DND-41 (cell line): ENCODE results near the gene MYOCOS.

ENCODE experiments used
- ATAC-seq: fragments of 200-7000 bp; cut with Tn5 transposase; 3 replicates; pipeline ENCODE4 v1.9.1; 2021; ENCODE audit warnings: low read depth; ENCODE audit not compliant: insufficient read depth
- DNase-seq: peaks from one replicate; pipeline ENCODE4 v3.0.0-alpha.2; 2020
- H2AFZ ChIP-seq: 2 replicates; pipeline ENCODE4 v1.6.0; 2012; ENCODE audit warnings: low read depth, low read length
- H3K27ac ChIP-seq: 2 replicates; pipeline ENCODE4 v1.5.1; 2012; ENCODE audit warnings: low read length, inconsistent platforms
- H3K27me3 ChIP-seq: fragments of 200-600 bp; sonication (generic); 2 replicates; pipeline ENCODE4 v1.6.0; 2012; ENCODE audit warnings: low read length, mild to moderate bottlenecking, inconsistent platforms; ENCODE audit not compliant: insufficient read depth, poor library complexity
- H3K36me3 ChIP-seq: 2 replicates; pipeline ENCODE4 v1.5.1; 2012; ENCODE audit warnings: low read length, inconsistent platforms; ENCODE audit not compliant: insufficient read depth
- H3K4me1 ChIP-seq: 2 replicates; pipeline ENCODE4 v1.5.1; 2012; ENCODE audit warnings: mild to moderate bottlenecking, low read length; ENCODE audit not compliant: insufficient read depth
- H3K4me2 ChIP-seq: 2 replicates; pipeline ENCODE4 v1.6.0; 2012; ENCODE audit warnings: mild to moderate bottlenecking, moderate library complexity, low read length, inconsistent platforms; ENCODE audit not compliant: insufficient read depth
- H3K4me3 ChIP-seq, 2 experiments: fragments of 200-600 bp in 1 of 2; shearing (Covaris generic) in 1 of 2; 2 replicates each; pipeline ENCODE4 v1.5.1; 2012 to 2016; ENCODE audit warnings: inconsistent platforms in 2 of 2, low read length in 2 of 2, mild to moderate bottlenecking in 2 of 2, low read depth in 1 of 2, moderate library complexity in 1 of 2
- H3K79me2 ChIP-seq: 2 replicates; pipeline ENCODE4 v1.6.0; 2012; ENCODE audit warnings: low read length, inconsistent platforms; ENCODE audit not compliant: insufficient read depth
- H3K9ac ChIP-seq: 2 replicates; pipeline ENCODE4 v1.6.0; 2012; ENCODE audit warnings: low read depth, mild to moderate bottlenecking, inconsistent platforms, low read length, moderate library complexity
- H3K9me3 ChIP-seq: 2 replicates; pipeline ENCODE4 v1.5.1; 2012; ENCODE audit warnings: low read length, moderate library complexity, mild to moderate bottlenecking, inconsistent platforms; ENCODE audit not compliant: insufficient read depth, severe bottlenecking
- H4K20me1 ChIP-seq: 2 replicates; pipeline ENCODE4 v1.6.0; 2012; ENCODE audit warnings: low read length; ENCODE audit not compliant: insufficient read depth
- EZH2 ChIP-seq: IDR thresholded peaks from 3 replicates; pipeline ENCODE4 v1.6.1; 2012; ENCODE audit warnings: borderline replicate concordance, low read depth, mild to moderate bottlenecking, moderate library complexity, low read length, inconsistent platforms; ENCODE audit not compliant: severe bottlenecking
- TF ChIP-seq, protein P1 (sequence below): IDR thresholded peaks from 2 replicates; pipeline ENCODE4 v1.5.1; 2012; ENCODE audit warnings: borderline replicate concordance, low read length, moderate library complexity, mild to moderate bottlenecking; ENCODE audit not compliant: poor library complexity, severe bottlenecking; ENCODE audit errors: extremely low read depth

Gene MYOCOS

DNA sequence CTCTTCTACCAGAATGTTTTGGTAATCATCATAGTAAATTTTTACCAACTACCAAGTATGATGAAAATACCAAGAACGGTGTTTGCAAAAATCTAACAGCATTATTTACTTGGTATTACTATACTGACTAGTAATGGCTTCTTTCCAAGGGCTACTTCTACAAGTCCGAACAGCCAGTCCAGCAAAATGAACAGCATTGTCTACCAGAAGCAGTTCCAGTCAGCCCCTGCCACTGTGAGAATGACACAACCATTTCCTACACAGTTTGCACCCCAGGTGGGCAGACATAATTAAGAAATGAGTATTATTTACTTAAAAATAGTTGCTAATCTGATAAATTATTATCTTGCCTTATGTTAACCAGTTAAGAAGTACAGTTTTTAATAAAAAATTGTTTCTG, 33.8 kb upstream of the MYOCOS start:
- TF ChIP-seq, protein P1, sequence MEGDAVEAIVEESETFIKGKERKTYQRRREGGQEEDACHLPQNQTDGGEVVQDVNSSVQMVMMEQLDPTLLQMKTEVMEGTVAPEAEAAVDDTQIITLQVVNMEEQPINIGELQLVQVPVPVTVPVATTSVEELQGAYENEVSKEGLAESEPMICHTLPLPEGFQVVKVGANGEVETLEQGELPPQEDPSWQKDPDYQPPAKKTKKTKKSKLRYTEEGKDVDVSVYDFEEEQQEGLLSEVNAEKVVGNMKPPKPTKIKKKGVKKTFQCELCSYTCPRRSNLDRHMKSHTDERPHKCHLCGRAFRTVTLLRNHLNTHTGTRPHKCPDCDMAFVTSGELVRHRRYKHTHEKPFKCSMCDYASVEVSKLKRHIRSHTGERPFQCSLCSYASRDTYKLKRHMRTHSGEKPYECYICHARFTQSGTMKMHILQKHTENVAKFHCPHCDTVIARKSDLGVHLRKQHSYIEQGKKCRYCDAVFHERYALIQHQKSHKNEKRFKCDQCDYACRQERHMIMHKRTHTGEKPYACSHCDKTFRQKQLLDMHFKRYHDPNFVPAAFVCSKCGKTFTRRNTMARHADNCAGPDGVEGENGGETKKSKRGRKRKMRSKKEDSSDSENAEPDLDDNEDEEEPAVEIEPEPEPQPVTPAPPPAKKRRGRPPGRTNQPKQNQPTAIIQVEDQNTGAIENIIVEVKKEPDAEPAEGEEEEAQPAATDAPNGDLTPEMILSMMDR: no peak
- TF ChIP-seq EZH2: no peak
- H3K4me1 ChIP-seq: no peaks in the 10 kb centered on the region

DNA sequence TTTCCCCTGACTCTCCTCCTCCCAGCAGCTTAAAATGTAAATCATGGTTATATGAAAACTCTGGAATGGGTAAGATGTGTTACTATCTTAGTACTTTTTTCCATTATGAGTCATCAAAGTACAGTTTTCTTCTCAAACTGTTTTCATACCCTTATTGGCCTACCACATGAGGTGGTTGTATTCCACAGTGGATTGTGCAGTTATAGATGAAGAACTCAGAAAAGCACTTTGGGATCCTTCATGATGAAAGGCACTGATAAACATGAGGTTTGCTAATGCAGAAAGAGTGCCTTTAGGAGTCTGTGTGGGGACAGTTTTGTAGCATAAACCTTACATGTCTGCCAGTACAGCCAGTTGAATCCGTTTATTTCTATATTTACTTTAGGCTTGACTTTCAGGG, 32.0 kb upstream of the MYOCOS start:
- Histone ChIP-seq H3K27ac (no peak overlapping the region), H3K36me3 (peaks cover 80% of the 10 kb centered on the region)
- ATAC-seq: no peak

More for the DNA sequence above, 33.8 kb upstream of the MYOCOS start:
- no peak for ATAC-seq
- H3K9ac ChIP-seq: no peak overlapping the region
- no peak for DNase-seq
- no peak overlapping the region for H2AFZ ChIP-seq
- no peak overlapping the region for H3K4me2 ChIP-seq
- H3K27me3 ChIP-seq: no peaks in the 10 kb centered on the region
- H3K79me2 ChIP-seq: no peaks in the 10 kb centered on the region
- H3K4me3 ChIP-seq: no peak overlapping the region
- H4K20me1 ChIP-seq: no peaks in the 10 kb centered on the region
- peaks cover 91% of the 10 kb centered on the region for H3K36me3 ChIP-seq
- no peaks in the 10 kb centered on the region for H3K9me3 ChIP-seq
- H3K27ac ChIP-seq: no peak overlapping the region

DNA sequence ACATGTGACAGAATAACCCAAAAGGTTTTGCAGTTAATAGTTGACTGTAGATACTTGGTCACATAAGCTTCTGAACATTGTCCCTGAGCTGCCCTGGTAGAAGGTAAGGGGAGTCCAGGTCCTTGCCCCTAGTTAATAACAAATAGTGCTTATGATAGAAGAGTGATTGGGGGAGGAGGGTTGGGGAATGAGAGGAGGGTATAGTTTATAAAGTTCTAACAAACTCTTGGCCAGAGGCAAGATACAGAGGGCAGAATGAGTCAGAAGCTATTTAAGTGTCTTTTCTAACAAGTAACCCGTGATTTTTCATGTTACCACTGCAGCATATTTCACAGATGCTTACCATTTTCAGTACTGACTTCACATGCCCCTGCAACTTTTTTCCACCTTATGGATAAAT, 26.7 kb upstream of the MYOCOS start:
- H3K27me3 ChIP-seq: no peaks in the 10 kb centered on the region
- no peak overlapping the region for H3K9ac ChIP-seq
- no peak; the same call in 2 of the 3 replicates for ATAC-seq
- H2AFZ ChIP-seq: no peak overlapping the region
- no peak overlapping the region for H3K4me2 ChIP-seq
- no peaks in the 10 kb centered on the region for H4K20me1 ChIP-seq
- H3K4me3 ChIP-seq: no peak overlapping the region
- no peaks in the 10 kb centered on the region for H3K9me3 ChIP-seq
- H3K79me2 ChIP-seq: no peaks in the 10 kb centered on the region
- no peak overlapping the region for H3K27ac ChIP-seq
- H3K4me1 ChIP-seq: no peaks in the 10 kb centered on the region
- no peak for DNase-seq
- TF ChIP-seq, protein P1: no peak
- TF ChIP-seq EZH2: no peak
- H3K36me3 ChIP-seq: peaks cover 35% of the 10 kb centered on the region

More for the DNA sequence above, 32.0 kb upstream of the MYOCOS start:
- no peak overlapping the region for H3K4me3 ChIP-seq
- H2AFZ ChIP-seq: no peak overlapping the region
- no peak for TF ChIP-seq EZH2
- H3K9me3 ChIP-seq: no peaks in the 10 kb centered on the region
- H3K4me1 ChIP-seq: no peaks in the 10 kb centered on the region
- no peak overlapping the region for H3K9ac ChIP-seq
- H3K79me2 ChIP-seq: no peaks in the 10 kb centered on the region
- H4K20me1 ChIP-seq: no peaks in the 10 kb centered on the region
- H3K4me2 ChIP-seq: no peak overlapping the region
- no peak for DNase-seq
- H3K27me3 ChIP-seq: no peaks in the 10 kb centered on the region

DNA sequence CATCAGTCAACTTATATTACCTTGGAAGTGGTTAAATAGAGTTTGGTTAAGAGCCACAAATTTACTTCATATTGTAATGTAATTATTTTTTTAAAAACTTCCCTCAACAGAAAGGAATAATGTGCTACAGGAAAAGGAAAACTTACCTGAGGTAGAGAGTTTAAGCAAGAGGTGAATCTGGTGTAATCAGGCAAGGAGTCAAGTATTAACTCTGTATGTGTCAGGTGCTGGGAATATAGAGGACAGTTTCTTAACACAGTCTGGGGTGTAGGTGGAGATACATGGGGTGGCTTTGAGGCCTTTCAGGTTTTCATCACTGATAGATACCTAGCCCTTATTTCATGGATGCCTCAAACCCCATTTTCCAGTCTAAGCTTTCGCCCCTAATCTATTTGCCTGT, 25.9 kb upstream of the MYOCOS start:
- Histone ChIP-seq H2AFZ (no peak overlapping the region), H3K9ac (no peak overlapping the region), H3K4me2 (no peak overlapping the region), H4K20me1 (no peaks in the 10 kb centered on the region), H3K36me3 (peaks cover 27% of the 10 kb centered on the region), H3K27me3 (no peaks in the 10 kb centered on the region), H3K79me2 (no peaks in the 10 kb centered on the region), H3K4me1 (no peaks in the 10 kb centered on the region), H3K4me3 (no peak overlapping the region), H3K9me3 (no peaks in the 10 kb centered on the region), H3K27ac (no peak overlapping the region)
- ATAC-seq: no peak
- DNase-seq: no peak
- TF ChIP-seq EZH2: no peak
- TF ChIP-seq, protein P1: no peak
